ENCODE results near the gene C10orf67. TPM values are rescaled to one million over a fixed set of nuclear protein-coding genes. Genes with fewer than 3 reads are reported as not detected.

Gene C10orf67
- total RNA-seq, 3 donors from 2014 or later, result 0.29 TPM; not detected in 2

DNA sequence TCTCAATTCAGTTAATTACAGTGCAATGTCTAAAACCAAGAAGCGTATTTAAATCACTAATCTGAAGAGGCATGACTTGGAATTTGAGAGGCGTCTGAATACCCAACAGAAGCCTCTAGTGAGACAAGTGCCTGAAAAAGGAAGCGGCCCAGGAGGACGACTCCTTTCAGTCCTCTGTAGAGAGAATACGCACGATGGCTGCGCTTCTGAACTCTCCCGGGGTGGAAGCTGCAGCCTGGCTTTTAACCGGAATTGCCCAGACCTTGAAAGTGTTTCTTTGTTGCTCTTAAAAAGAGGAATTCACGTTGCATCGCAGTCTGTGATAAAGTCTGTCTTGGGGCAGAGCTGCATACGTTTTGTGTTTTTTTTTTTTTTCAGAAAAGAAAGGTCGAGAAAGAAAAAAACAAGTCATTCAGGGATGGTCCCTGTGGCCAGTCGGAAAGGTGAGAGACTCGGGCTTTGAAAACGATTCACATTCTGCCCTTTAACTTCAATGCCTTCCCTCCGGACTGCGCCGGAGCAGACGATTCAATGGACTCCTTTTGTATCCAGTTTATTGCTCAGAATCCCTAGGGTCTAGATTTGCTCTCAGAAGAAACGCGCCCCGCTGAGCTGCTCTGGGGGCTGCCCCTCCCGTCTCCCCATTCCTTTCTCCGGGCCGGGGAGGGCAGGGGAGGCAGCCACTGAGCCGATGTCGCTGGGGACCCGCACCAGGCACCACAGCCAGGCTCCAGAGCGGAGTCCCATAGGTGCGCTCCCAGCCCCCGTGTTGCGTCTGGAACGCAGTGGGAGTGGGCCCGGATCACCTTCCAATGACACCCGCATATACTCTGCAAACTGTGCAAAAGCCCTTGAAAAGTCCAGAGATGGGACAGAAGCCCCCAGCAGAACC lies 153.5 kb downstream of the C10orf67 start:
- Histone ChIP-seq H3K27ac (no peak overlapping the region), H3K27me3 (peaks cover 0 to 89% of the 10 kb centered on the region in 2 donors), H3K9me3 (no peaks in the 10 kb centered on the region), H3K4me1 (no peaks in the 10 kb centered on the region), H3K36me3 (no peaks in the 10 kb centered on the region), H3K4me3 (no peak overlapping the region)
- TF ChIP-seq, protein P1, sequence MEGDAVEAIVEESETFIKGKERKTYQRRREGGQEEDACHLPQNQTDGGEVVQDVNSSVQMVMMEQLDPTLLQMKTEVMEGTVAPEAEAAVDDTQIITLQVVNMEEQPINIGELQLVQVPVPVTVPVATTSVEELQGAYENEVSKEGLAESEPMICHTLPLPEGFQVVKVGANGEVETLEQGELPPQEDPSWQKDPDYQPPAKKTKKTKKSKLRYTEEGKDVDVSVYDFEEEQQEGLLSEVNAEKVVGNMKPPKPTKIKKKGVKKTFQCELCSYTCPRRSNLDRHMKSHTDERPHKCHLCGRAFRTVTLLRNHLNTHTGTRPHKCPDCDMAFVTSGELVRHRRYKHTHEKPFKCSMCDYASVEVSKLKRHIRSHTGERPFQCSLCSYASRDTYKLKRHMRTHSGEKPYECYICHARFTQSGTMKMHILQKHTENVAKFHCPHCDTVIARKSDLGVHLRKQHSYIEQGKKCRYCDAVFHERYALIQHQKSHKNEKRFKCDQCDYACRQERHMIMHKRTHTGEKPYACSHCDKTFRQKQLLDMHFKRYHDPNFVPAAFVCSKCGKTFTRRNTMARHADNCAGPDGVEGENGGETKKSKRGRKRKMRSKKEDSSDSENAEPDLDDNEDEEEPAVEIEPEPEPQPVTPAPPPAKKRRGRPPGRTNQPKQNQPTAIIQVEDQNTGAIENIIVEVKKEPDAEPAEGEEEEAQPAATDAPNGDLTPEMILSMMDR (IDR thresholded peaks at IDR 0.05), result no peak
- TF ChIP-seq POLR2AphosphoS5 (IDR thresholded peaks at IDR 0.05) (no peak), POLR2A (IDR thresholded peaks at IDR 0.05) (no peak)
- intact Hi-C loops (cut with DNase I; ENCODE audit: low total_unique reads), result no loop called here
- DNase-seq (ENCODE audit: low spot score in 2 of 2), result no peak

DNA sequence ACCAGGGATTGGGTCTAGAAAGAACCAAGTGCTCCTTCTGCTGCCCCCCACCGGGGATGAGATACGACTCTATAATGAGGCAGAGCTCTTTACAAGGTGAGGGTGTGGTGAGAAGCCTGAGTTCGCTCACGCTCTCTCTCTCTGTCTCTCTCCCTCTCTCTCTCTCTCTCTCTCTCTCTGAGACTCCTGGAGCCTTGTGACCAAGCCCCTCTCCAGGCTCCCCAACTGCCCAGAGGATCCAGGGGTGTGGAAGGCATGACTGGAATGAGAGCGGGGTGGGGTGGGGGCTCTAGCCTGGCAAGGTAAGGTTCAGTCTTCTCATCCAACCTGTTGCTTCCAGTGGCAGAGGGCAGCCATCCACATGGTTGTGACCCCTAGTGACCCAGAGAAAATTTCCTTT lies 155.6 kb downstream of the C10orf67 start:
- no peak for DNase-seq (ENCODE audit: low spot score in 2 of 2)
- Histone ChIP-seq H3K36me3 (no peaks in the 10 kb centered on the region), H3K27ac (no peak overlapping the region), H3K4me1 (no peaks in the 10 kb centered on the region), H3K27me3 (peaks cover 0 to 68% of the 10 kb centered on the region in 2 donors), H3K4me3 (no peak overlapping the region), H3K9me3 (no peaks in the 10 kb centered on the region)
- intact Hi-C loops (cut with DNase I; ENCODE audit: low total_unique reads), result no loop called here
- TF ChIP-seq POLR2A (IDR thresholded peaks at IDR 0.05), result no peak
- TF ChIP-seq POLR2AphosphoS5 (IDR thresholded peaks at IDR 0.05), result no peak
- TF ChIP-seq, protein P1 (IDR thresholded peaks at IDR 0.05), result no peak

DNA sequence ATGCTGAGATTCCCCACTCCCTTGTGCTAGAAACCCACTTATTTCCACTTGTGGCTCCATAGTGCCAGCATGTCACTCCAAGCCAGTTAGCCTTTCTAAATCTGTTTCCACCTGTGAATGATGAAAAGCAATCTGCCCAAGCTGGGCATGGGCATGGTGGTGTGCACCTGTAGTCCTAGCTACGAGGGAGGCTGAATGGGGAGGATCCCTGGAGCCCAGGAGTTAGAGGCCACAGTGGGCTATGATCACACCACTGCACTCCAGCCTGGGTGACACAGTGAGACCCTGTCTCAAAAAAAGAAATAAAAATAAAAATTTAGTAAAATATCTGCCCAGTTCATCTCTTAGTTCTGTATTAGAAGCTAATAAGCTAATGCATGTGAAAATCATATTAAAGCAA lies 157.4 kb downstream of the C10orf67 start:
- H3K4me3 ChIP-seq, result no peak overlapping the region
- peaks cover 0 to 61% of the 10 kb centered on the region in 2 donors for H3K27me3 ChIP-seq
- intact Hi-C loops (cut with DNase I; ENCODE audit: low total_unique reads), result no loop called here
- no peaks in the 10 kb centered on the region for H3K9me3 ChIP-seq
- H3K36me3 ChIP-seq, result no peaks in the 10 kb centered on the region
- H3K27ac ChIP-seq, result no peak overlapping the region
- no peak for DNase-seq (ENCODE audit: low spot score in 2 of 2)
- TF ChIP-seq POLR2A (IDR thresholded peaks at IDR 0.05) (no peak), POLR2AphosphoS5 (IDR thresholded peaks at IDR 0.05) (no peak)
- TF ChIP-seq, protein P1 (IDR thresholded peaks at IDR 0.05), result no peak
- no peaks in the 10 kb centered on the region for H3K4me1 ChIP-seq

DNA sequence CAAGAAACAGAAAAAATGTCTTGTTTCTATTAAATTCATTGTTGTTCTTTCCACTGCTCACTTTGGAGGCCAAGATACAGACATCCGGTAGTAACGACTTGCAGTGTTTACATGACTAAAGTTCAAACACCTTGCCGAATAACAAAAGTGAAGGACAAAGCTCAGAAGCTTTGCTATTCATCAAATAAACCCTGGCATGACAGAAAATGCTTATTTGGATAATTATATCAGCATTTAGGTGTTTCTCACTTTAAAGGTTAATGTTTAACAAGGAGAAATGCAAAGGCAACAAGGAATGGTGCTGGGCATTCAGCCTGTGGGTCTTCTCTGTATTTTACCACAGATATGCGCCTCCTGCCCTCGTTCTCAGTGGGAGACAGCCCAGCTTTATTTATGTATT lies 157.9 kb downstream of the C10orf67 start:
- Histone ChIP-seq H3K4me3 (no peak overlapping the region), H3K9me3 (no peaks in the 10 kb centered on the region), H3K36me3 (no peaks in the 10 kb centered on the region), H3K27me3 (peaks cover 0 to 57% of the 10 kb centered on the region in 2 donors), H3K4me1 (no peaks in the 10 kb centered on the region), H3K27ac (no peak overlapping the region)
- intact Hi-C loops (cut with DNase I; ENCODE audit: low total_unique reads), result no loop called here
- TF ChIP-seq POLR2A (IDR thresholded peaks at IDR 0.05), result no peak
- TF ChIP-seq POLR2AphosphoS5 (IDR thresholded peaks at IDR 0.05), result no peak
- TF ChIP-seq, protein P1 (IDR thresholded peaks at IDR 0.05), result no peak
- no peak for DNase-seq (ENCODE audit: low spot score in 2 of 2)

DNA sequence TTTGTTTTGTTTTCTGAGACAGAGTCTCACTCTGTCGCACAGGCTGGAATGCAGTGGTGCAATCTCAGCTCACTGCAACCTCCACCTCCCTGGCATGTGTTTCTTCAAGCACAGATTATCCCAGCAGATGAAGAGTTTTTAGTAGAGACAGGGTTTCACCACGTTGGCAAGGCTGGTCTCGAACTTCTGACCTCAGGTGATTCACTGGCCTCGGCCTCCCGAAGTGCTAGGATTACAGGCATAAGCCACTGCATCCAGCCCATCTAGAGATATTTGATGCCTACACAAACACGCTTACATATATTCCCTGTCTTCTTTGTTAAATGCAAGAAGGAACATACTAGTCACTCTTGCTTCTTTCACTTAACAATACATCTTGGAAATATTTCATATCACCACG lies 158.4 kb downstream of the C10orf67 start:
- Histone ChIP-seq H3K27me3 (peaks cover 0 to 51% of the 10 kb centered on the region in 2 donors), H3K27ac (no peak overlapping the region), H3K4me1 (no peaks in the 10 kb centered on the region), H3K36me3 (no peaks in the 10 kb centered on the region), H3K9me3 (no peaks in the 10 kb centered on the region), H3K4me3 (no peak overlapping the region)
- intact Hi-C loops (cut with DNase I; ENCODE audit: low total_unique reads), result no loop called here
- no peak for TF ChIP-seq POLR2AphosphoS5 (IDR thresholded peaks at IDR 0.05)
- TF ChIP-seq POLR2A (IDR thresholded peaks at IDR 0.05), result no peak
- TF ChIP-seq, protein P1 (IDR thresholded peaks at IDR 0.05), result no peak
- no peak for DNase-seq (ENCODE audit: low spot score in 2 of 2)
